GM23248 (cell line): ENCODE measurements around the gene SIX2. TPM values are rescaled to one million over a fixed set of nuclear protein-coding genes. Genes with fewer than 3 reads are reported as not detected.

Source experiments
- DNase-seq: peaks from one replicate; pipeline ENCODE4 v3.0.0-alpha.2; 2015
- H2AFZ ChIP-seq: fragments of 200-600 bp; sonication (generic); 2 replicates; pipeline ENCODE4 v1.6.1; 2016; ENCODE audit warnings: antibody characterized with exemption
- H3F3A ChIP-seq: fragments of 200-600 bp; sonication (generic); 2 replicates; pipeline ENCODE4 v1.6.1; 2016; ENCODE audit warnings: mild to moderate bottlenecking, antibody characterized with exemption, mixed run types; ENCODE audit not compliant: insufficient read depth
- H3K27ac ChIP-seq: fragments of 200-600 bp; sonication (generic); 2 replicates; pipeline ENCODE4 v1.5.1; 2016; ENCODE audit warnings: mild to moderate bottlenecking
- H3K27me3 ChIP-seq: fragments of 200-600 bp; sonication (generic); replicated peaks from 2 replicates; pipeline ENCODE4 v1.6.1; 2016; ENCODE audit warnings: mild to moderate bottlenecking; ENCODE audit not compliant: insufficient read depth
- H3K36me3 ChIP-seq: fragments of 200-600 bp; sonication (generic); 2 replicates; pipeline ENCODE4 v1.6.1; 2016; ENCODE audit warnings: low read depth, mild to moderate bottlenecking
- H3K4me1 ChIP-seq: fragments of 200-600 bp; sonication (generic); 2 replicates; pipeline ENCODE4 v1.6.1; 2016; ENCODE audit warnings: mild to moderate bottlenecking; ENCODE audit not compliant: insufficient read depth
- H3K4me2 ChIP-seq: fragments of 200-600 bp; sonication (generic); one replicate; pipeline ENCODE4 v1.6.1; 2016; ENCODE audit warnings: mild to moderate bottlenecking; ENCODE audit not compliant: unreplicated experiment
- H3K4me3 ChIP-seq: fragments of 200-600 bp; sonication (generic); 2 replicates; pipeline ENCODE4 v1.5.1; 2016; ENCODE audit warnings: mild to moderate bottlenecking
- H3K79me2 ChIP-seq: fragments of 200-600 bp; sonication (generic); 2 replicates; pipeline ENCODE4 v1.6.1; 2016; ENCODE audit warnings: mild to moderate bottlenecking; ENCODE audit not compliant: insufficient read depth
- H3K9ac ChIP-seq: fragments of 200-600 bp; sonication (generic); 2 replicates; pipeline ENCODE4 v1.6.1; 2016; ENCODE audit warnings: mild to moderate bottlenecking
- H3K9me2 ChIP-seq: fragments of 200-600 bp; sonication (generic); 2 replicates; pipeline ENCODE4 v1.6.1; 2016; ENCODE audit warnings: mixed run types, mild to moderate bottlenecking, moderate library complexity; ENCODE audit not compliant: insufficient read depth
- H3K9me3 ChIP-seq: fragments of 200-600 bp; sonication (generic); one replicate; pipeline ENCODE4 v1.6.1; 2017; ENCODE audit warnings: low read depth
- H4K20me1 ChIP-seq: fragments of 200-600 bp; sonication (generic); 2 replicates; pipeline ENCODE4 v1.6.0; 2016; ENCODE audit not compliant: insufficient read depth
- EZH2 ChIP-seq: fragments of 200-600 bp; sonication (generic); IDR thresholded peaks from 2 replicates; pipeline ENCODE4 v1.6.1; 2018; ENCODE audit warnings: antibody characterized with exemption, mild to moderate bottlenecking; ENCODE audit not compliant: insufficient read depth, poor library complexity, severe bottlenecking
- EZH2phosphoT487 ChIP-seq: fragments of 200-600 bp; sonication (generic); IDR thresholded peaks from 2 replicates; pipeline ENCODE4 v1.6.1; 2018; ENCODE audit warnings: antibody characterized with exemption, moderate library complexity, mild to moderate bottlenecking, low read depth; ENCODE audit not compliant: insufficient read depth
- WGBS, 2 experiments: methylation state at CpG; one replicate each; pipeline ENCODE4 v1.1.6; 2015 to 2017; ENCODE audit warnings: low lambda C conversion rate in 2 of 2, low coverage in 1 of 2; ENCODE audit errors: missing lambda C conversion rate in 2 of 2; 5-methylcytosine and 5-hydroxymethylcytosine counted together
- in situ Hi-C: fragments of 300-500 bp; cut with MboI; formaldehyde crosslinking; loops from 2 replicates; pipeline ENCODE4 v1.15.0; 2020
- polyA plus RNA-seq: library from polyadenylated mRNA; unstranded; fragments of >200 nt; fragmentation: Nextera tagmentation; extraction: Ambion mirVana; gene quantifications from 2 replicates; pipeline ENCODE4 v1.2.1, GENCODE V29; 2016
- total RNA-seq: library from RNA; depleted of rRNA; stranded (reverse); fragments of >200 nt; shearing (Covaris generic); gene quantifications from 2 replicates; pipeline ENCODE4 v1.2.3, GENCODE V29; 2014

Gene SIX2
- total and polyA plus RNA-seq, 2 experiments from 2014 or later = 0.19 TPM; not detected in 1

GRCh38 chr2:45009928-45010701 is 863 bp upstream of the SIX2 start:
- Histone ChIP-seq H3K9me2 (no peaks in the 10 kb centered on the region), H2AFZ (peak overlapping the region; percentile 92), H3K27ac (no peak overlapping the region; the same call in 1 of the 2 replicates), H3K4me3 (peak overlapping the region; percentile 73), H3F3A (peaks cover 6% of the 10 kb centered on the region; the same call in 1 of the 2 replicates), H3K9ac (peak overlapping the region; percentile 66), H3K4me2 (peak overlapping the region; percentile 89), H4K20me1 (no peaks in the 10 kb centered on the region), H3K36me3 (no peaks in the 10 kb centered on the region), H3K4me1 (0 out of 2 replicates have a peak, but pooled peaks cover 4% of the 10 kb centered on the region), H3K27me3 (peaks cover 35% of the 10 kb centered on the region), H3K79me2 (no peaks in the 10 kb centered on the region), H3K9me3 (no peaks in the 10 kb centered on the region)
- 1 to 3% methylated on average over 46 to 54 of the region's 56 CpGs for WGBS, 2 experiments
- TF ChIP-seq EZH2 (no peak), EZH2phosphoT487 (no peak)
- DNase-seq = peak; percentile 83
- in situ Hi-C loops = no loop called here

DNA sequence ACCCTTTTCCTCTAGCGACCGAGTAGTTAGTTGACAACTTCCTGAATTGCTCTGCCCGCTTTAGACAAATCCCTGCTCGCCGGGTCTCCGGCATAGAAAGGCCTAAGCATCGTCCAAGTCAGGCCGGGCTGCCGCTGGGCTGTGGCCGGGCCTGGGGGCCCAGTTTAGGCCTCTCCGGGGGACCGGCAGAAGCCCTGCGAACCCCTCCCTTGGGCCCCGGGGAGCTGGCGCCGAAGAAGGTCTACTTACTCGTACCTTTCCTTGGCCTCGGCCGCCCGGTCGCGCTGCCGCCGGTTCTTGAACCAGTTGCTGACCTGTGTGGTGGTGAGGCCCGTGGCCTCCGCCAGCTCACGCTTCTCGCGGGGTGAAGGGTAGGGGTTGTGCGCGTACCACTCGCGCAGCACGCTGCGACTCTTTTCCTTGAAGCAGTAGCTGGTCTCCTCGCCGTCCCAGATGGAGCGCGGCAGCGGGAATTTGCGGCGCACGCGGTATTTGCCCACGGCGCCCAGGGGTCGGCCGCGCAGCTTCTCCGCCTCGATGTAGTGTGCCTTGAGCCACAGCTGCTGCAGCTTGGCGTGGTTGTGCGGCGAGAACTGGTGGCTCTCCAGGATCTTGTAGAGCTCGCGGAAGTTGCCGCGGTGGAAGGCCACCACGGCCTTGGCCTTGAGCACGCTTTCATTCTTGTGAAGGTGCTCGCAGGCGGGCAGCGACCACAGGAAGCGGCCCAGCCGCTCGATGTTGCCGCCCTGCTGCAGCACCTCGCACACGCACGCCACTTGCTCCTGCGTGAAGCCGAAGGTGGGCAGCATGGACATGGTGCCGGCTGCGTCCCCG is 739 bp downstream of the SIX2 start:
- H3K9me3 ChIP-seq = no peaks in the 10 kb centered on the region
- no peaks in the 10 kb centered on the region for H3K36me3 ChIP-seq
- H3K4me3 ChIP-seq = peak overlapping the region; percentile 73
- no peak overlapping the region for H3K9ac ChIP-seq
- H3K4me2 ChIP-seq = peak overlapping the region; percentile 89
- peak overlapping the region; percentile 92; the same call in 1 of the 2 replicates for H2AFZ ChIP-seq
- peak; percentile 41 for DNase-seq
- in situ Hi-C loops = no loop called here
- H3K79me2 ChIP-seq = no peaks in the 10 kb centered on the region
- TF ChIP-seq EZH2 (no peak), EZH2phosphoT487 (no peak)
- H3F3A ChIP-seq = peaks cover 6% of the 10 kb centered on the region; the same call in 1 of the 2 replicates
- 0 out of 2 replicates have a peak, but pooled peaks cover 2% of the 10 kb centered on the region for H3K4me1 ChIP-seq
- no peak overlapping the region for H3K27ac ChIP-seq
- H4K20me1 ChIP-seq = no peaks in the 10 kb centered on the region
- no peaks in the 10 kb centered on the region for H3K9me2 ChIP-seq
- peaks cover 41% of the 10 kb centered on the region for H3K27me3 ChIP-seq
- 55 to 62% methylated on average over 63 to 67 of the region's 75 CpGs for WGBS, 2 experiments

DNA sequence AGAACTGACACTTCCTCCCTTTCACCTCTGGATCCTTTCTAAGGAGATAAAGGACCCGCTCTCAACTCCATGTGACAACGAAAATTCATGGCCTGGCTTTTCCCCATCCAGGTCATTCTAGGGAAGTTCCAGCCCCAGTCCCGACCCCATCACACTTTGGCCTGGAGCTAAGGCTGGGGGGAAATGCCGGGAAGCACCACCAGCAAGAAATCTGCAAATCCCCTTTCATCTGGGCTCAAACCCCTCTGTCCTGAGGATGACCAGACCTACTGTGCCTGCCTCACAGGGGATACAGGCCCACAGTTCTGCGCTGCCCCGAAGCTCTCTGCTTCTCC is 1.3 kb downstream of the SIX2 start:
- Histone ChIP-seq H3K4me1 (no peaks in the 10 kb centered on the region), H3K79me2 (no peaks in the 10 kb centered on the region), H3K9me3 (no peaks in the 10 kb centered on the region), H3K36me3 (no peaks in the 10 kb centered on the region), H3K9me2 (no peaks in the 10 kb centered on the region), H3K27me3 (peaks cover 39% of the 10 kb centered on the region), H2AFZ (no peak overlapping the region), H3K27ac (no peak overlapping the region), H3F3A (peaks cover 6% of the 10 kb centered on the region; the same call in 1 of the 2 replicates), H3K4me3 (no peak overlapping the region), H4K20me1 (no peaks in the 10 kb centered on the region), H3K4me2 (no peak overlapping the region), H3K9ac (no peak overlapping the region)
- in situ Hi-C loops = no loop called here
- 87 to 96% methylated on average over 6 of the region's 6 CpGs for WGBS, 2 experiments
- DNase-seq = no peak
- TF ChIP-seq EZH2phosphoT487 = no peak
- TF ChIP-seq EZH2 = no peak

DNA sequence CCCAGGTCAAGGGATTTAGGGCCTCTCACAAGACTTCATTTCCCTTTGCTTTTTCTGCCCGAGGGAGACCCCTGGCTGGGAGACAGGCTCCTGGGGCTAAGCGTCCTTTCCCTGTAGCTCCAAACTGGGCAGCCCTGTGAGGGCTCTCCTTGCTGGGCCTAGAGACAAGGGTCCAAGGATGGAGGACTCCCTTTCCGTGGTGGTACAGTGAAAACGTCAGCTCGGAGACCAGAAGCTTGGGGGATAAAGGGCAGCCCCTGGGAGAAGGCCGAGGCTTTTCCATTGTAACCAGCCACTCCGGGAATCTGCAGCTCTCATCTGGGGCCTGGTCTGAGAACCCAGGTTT is 2.3 kb downstream of the SIX2 start:
- Histone ChIP-seq H3K9ac (no peak overlapping the region), H3K27me3 (peaks cover 37% of the 10 kb centered on the region), H3K36me3 (no peaks in the 10 kb centered on the region), H3K27ac (no peak overlapping the region), H2AFZ (no peak overlapping the region), H3K9me3 (no peaks in the 10 kb centered on the region), H4K20me1 (no peaks in the 10 kb centered on the region), H3K4me2 (no peak overlapping the region), H3K9me2 (no peaks in the 10 kb centered on the region), H3F3A (peaks cover 6% of the 10 kb centered on the region; the same call in 1 of the 2 replicates), H3K4me3 (no peak overlapping the region), H3K4me1 (no peaks in the 10 kb centered on the region), H3K79me2 (no peaks in the 10 kb centered on the region)
- in situ Hi-C loops = no loop called here
- DNase-seq = no peak
- WGBS, 2 experiments = 86 to 91% methylated on average over 7 of the region's 7 CpGs
- TF ChIP-seq EZH2phosphoT487 (no peak), EZH2 (no peak)
